ENCODE data around the gene MLC1.

Gene MLC1

GRCh38 chr22:50074551-50075530 is 10.4 kb downstream of the MLC1 start:
- DNase-seq = no peak

DNA sequence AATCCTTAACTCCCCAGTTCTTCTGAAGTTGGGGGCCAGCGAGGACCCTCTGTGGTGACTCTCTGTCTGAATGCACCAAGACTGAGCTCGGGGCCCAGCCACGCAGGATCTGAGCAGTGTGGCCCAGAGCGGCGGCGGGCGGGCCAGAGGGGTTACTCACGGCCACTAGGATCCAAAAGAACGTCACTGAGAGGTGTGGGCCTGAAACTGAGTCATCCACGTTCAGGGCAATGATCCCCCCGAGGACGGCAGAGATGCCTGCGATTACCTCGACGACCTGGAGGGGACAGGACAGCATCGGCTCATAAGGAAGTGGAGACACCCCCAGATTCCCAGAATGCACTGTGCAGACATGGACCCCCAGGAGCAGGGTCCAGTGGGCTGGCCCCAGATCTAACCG is 11.2 kb downstream of the MLC1 start:
- no peak for DNase-seq

DNA sequence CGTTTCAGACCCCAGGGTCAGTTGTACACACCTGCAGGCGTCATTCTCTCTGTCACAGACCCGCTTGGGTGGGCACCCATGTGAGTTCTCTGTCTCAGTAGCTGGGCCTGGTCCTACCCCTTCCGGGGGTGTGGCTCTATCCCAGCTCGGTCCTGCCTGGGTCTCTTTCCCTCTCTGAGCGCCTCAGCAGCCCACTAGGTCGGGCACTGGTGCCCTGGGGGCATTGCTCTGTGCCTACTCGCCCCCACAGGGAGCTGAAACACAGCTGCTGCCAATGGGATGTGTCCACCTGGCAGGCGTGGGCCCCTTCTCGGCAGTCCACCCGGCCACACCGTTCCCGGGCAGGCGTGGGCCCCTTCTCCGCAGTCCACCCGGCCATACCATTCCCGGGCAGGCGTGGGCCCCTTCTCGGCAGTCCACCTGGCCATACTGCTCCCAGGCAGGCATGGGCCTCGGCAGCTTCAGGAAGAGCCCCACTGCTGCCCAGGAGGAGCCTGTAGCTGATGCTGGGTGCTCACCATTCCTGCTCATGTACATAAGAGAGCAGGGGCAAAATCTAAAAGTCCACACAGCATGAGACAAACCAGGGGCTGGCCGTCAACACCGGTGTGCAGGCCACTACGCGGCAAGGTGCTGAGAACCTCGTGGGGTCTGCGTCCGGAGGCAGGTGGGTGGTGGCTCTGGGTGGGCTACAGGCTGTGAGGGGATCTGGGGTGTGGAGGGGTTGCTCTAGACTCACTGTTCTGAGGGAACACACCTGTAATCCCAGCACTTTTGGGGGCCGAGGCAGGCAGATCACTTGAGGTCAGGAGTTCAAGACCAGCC is 12.3 kb downstream of the MLC1 start:
- DNase-seq = no peak

- no peak for DNase-seq
Measured at GRCh38 chr22:50072167-50072555, 13.1 kb downstream of the MLC1 start.

DNA sequence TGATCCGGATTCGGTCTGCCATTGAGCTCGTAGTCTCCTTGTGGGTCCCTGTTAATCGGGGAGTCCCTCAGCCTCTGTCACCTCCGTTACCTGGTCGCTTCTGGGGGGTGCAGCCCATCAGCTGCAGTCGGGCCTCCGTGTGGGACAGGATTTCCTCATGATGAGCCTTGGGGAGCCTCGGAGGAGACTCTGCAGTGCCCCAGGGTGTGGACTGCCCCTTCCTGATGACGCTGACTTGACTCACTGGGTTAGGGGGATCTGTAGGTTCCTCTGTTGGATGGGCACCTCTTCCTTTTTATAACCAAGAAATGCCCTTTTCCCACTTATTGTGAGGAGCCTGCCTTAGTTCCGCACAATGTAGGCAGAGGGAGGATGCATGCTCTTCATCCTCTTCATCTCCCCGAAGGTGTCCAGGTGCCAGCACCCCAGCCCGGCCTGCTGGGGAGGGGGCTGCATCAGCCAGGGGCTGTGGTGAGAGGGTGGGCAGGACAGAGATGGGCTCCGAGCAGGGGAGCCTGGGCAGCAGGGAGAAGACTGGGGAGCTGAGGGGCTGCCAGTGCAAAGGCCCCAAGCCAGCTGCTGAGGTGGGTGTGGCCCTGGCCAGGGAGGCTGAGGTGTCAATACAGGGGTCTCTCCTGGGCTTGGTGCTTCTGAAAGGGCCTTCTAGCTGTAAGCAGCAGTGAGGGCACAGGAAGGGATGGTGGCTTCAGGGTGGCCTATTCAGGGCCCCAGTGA is 13.6 kb downstream of the MLC1 start:
- no peak for DNase-seq

DNA sequence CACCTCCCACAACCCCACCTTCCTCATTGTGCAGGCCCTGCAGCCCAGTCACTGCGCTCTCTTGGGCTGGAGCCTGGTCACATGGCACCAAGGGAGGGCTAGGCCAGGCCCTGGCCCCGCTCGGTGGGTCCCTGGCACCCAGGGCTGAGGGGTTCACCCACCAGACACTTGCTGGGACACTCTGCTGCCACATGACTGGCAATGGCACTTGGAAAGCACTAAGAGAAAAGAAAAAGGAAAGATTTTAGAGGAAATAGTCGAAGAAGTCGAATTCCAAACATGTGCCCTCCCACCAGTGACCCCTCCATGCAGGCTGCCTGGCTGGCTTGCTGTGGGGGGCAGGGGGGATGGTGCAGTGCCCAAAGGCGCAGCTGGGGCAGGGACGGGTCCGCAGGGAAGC is 14.9 kb downstream of the MLC1 start:
- DNase-seq = no peak

DNA sequence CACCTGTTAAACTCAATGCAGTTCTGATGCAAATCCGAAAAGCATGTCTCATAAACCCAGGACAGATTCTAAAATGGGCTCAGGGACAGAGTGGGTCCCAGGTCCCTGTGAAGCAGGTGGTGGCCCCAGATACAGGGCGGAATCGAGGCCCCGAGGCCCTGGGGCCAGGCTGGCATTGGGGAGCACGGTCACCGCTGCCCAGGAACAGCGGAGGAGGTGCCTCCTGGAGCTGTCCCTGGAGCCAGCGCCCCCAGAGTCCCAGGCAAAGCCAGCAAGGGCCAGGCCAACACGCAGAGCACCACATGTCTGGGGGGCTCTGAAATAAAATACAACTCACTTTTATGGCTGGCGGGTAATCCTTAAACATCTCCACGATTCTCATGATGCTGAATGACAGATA is 17.1 kb downstream of the MLC1 start:
- no peak for DNase-seq

GRCh38 chr22:50067244-50067643 is 18.0 kb downstream of the MLC1 start:
- no peak for DNase-seq

DNA sequence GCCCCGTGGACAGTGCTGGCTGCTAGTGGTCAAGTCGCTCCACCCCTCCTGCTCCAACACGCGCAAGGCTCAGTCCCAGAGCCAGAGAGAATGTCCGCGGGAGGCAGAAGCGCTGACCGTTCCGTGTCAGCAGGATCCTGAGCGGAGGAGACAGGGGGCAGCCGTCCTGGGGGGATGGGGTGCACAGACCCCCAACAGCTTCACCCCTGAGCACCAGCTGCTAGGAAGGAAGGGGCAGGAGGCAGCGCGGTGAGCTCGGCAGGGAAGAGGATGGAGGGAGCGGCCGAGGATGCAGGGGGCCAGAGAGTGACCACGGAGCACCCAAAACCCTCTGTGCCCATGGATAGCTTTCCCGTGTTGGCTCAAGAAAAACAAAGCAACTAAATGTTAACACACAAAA is 20.8 kb downstream of the MLC1 start:
- no peak for DNase-seq

- no peak for DNase-seq
Measured at GRCh38 chr22:50063589-50064393, 21.4 kb downstream of the MLC1 start.

DNA sequence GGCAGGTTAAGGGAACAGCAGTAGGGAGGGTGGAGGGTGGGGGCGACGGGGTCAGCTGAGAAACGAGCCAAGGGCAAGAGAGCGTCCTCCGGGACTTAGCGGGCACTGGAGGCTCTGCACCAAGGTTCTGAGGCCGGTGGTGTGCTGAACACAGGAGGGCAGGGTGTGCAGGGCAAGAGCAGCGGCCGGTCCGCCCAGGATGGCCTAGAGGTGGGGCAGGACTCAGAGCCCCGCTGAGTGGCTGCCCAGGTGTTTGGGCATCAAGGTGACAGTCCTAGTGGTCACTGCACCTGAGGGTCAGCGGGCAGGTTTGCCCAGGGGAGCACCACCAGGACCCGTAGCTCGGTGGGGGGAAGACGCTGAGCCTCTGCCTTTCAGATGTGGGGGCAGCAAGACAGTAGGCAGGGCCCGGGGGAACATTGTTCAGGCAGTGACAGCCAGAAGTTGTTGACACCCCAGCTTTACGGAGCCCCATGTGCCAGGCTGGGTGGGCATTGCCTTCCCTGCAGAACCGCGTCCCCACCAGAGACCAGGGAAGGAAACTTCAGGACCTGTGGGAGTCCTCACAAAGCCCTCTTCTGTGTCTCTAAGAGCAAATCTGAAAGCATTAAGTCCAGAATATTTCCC is 22.6 kb downstream of the MLC1 start:
- DNase-seq = no peak

GRCh38 chr22:50061824-50062355 is 23.3 kb downstream of the MLC1 start:
- no peak for DNase-seq

GRCh38 chr22:50061141-50061823 is 23.9 kb downstream of the MLC1 start:
- DNase-seq = no peak

DNA sequence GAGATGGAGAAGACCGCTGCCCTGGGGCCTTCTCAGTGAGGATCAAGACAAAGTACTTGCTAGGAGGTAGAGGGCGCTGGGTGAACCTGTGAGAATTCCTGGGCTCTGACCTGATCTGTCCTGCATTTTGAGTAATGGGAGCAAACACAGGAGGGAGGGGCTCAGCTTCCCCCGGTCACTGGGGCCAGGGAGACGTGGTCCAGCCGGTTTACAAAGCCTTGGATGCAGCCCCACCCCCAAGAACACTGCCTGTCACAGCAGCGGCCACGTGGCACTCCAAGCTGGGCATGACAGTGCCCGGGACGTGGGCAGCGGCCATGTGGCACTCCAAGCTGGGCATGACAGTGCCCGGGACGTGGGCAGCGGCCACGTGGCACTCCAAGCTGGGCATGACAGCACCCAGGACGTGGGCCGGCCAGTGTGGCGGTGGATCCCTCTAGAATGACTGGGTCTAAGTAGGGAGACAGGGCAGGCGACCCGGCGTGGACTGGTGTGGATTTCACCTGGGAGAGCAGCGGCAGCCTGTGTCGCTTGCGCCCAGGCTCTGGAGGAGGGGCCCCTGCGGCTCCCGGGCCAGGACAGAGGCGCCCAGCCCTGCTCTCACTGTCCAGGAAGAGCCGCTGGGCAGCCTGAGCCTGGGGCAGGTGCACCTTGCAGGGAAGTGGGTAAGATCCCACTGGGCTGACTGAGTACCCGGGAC is 24.6 kb downstream of the MLC1 start:
- DNase-seq = no peak

DNA sequence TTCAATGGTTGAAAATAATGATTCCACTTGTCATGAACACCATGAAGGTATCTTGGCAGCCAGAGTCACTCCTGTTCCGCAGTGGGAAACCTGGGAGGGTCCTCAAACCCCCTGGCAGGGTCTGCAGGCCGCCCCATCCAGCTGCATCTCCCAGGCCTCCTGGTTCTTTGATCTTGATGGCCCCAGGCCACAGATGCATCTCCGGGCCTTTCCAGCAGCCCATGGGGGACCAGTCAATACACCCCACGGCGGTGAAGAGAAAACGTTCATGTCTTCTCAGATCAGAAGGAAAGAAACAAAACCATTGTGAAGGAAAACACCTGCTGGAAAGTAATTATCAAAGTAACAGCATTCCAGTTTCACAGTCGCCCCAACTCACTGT is 25.4 kb downstream of the MLC1 start:
- DNase-seq = no peak

- DNase-seq = no peak
Measured at GRCh38 chr22:50058906-50059880, 26.0 kb downstream of the MLC1 start.

- no peak for DNase-seq
Measured at GRCh38 chr22:50058061-50058905, 26.9 kb downstream of the MLC1 start, which contains the start of gene TTLL8. Gene TTLL8, minus strand, starts transcription at chr22:50058298.

All from CD4-positive, alpha-beta T cell treated with Interferon alpha-2 for 1 hour (primary cell).